ENCODE measurements around the gene DNAJB9.

DNA sequence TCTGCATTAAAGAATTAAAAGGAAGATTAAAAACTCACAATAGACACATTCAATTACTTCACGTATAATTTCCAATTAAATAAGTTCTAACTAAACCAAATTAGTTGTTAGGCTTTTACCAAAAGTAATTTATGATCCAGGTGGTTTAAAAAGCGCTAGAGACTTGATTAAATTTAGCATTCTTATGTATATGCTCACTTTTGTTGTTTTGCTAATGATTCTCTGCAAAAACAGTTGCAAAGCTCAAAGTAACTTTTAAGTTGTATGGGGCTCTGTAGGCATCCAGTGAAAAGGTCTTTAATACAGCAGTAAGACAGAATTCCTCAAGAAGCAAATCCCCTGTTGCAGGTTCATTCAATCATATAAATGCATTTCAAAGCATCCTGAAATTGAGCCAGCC lies 28.2 kb upstream of the DNAJB9 start:
- TF ChIP-seq, protein P1, sequence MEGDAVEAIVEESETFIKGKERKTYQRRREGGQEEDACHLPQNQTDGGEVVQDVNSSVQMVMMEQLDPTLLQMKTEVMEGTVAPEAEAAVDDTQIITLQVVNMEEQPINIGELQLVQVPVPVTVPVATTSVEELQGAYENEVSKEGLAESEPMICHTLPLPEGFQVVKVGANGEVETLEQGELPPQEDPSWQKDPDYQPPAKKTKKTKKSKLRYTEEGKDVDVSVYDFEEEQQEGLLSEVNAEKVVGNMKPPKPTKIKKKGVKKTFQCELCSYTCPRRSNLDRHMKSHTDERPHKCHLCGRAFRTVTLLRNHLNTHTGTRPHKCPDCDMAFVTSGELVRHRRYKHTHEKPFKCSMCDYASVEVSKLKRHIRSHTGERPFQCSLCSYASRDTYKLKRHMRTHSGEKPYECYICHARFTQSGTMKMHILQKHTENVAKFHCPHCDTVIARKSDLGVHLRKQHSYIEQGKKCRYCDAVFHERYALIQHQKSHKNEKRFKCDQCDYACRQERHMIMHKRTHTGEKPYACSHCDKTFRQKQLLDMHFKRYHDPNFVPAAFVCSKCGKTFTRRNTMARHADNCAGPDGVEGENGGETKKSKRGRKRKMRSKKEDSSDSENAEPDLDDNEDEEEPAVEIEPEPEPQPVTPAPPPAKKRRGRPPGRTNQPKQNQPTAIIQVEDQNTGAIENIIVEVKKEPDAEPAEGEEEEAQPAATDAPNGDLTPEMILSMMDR (conservative IDR thresholded peaks at IDR 0.05; ENCODE audit: low read depth, low read length), result no peak
- no peak for TF ChIP-seq EZH2 (IDR thresholded peaks at IDR 0.05; ENCODE audit: borderline replicate concordance, low read depth, low read length, poor library complexity, severe bottlenecking)

All from A673 (cell line).